Measurements from ENCODE around the gene RADIL.

Gene RADIL

DNA sequence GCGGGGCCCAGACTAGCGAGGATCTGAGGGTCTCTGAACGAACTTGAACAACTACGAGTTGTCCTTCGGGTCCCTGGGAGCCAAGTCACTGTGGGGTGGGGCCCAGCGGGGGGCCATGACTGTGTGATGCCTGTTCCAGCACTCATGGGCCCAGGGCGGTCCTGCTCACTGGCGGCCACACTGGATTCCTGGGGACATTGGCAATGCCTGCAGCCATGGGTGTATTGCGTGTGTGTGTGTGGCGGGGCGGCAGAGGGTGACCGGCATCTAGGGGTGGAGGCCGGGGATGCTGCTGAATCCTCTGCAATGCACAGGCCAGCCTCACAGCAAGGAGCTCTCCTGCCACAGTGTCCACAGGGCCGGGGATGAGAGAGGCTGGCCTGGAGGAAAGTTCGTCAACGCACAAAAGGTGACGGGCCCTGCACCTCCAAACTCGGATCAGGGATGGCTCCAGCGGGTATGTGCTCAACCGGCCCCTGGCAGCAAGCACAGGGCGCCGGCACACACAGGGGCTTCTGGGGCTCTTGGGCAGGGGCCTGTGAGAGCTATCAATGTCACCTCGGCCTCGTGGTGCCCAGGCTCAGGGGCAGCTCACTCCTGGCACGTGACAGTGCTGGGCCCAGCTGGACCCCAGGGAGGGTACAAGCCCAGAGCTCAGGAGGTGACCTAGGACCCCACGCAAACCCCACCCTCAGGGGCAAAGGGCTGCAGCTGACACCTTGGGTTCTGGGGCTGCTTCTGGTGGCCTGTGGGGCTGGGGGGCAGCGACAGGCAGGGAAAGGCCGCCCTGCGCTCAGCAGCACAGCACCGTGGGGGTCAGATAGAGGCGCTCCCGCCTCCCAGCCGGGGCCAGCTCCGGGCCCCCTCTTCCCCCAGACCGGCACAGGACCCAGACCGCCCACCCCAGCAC is 49.6 kb downstream of the RADIL start:
- no peak for DNase-seq

DNA sequence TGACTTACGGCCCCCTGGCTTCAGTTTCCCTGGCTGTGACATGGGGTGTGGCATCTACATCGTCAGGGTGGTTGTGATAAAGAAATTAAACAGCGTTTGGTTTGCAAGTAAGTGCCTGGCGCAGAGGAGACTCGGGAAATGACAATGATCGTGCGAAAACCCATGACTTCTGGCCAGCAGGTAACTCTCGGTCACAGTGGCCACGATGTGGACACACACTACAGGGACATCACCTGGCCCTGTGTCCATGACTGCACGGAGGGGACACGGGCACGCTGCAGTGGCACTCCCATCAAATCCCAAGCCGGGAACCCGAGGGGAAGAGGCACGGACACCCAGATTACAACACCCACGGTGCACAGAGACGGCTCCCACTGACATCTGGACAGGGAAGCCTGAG is 50.3 kb downstream of the RADIL start:
- DNase-seq: no peak

DNA sequence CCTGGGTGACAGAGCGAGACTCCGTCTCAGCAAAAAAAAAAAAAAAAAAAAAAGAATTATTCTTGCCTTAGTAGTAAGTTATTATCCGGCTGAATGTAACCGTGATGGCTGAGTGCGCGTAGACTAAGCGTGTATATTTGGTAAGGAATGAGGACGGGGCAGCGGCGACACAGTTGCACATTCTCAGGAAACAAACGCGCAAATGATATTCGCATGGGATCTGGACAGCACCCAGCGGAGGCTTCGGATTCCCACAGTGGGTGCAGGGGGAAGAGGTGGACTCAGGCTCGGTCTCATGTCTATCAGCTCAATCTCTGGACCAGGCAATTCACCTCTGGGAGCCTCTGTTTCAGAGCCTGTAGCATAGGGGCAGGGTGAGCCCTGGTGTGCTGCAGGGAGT is 50.8 kb downstream of the RADIL start:
- no peak for DNase-seq

DNA sequence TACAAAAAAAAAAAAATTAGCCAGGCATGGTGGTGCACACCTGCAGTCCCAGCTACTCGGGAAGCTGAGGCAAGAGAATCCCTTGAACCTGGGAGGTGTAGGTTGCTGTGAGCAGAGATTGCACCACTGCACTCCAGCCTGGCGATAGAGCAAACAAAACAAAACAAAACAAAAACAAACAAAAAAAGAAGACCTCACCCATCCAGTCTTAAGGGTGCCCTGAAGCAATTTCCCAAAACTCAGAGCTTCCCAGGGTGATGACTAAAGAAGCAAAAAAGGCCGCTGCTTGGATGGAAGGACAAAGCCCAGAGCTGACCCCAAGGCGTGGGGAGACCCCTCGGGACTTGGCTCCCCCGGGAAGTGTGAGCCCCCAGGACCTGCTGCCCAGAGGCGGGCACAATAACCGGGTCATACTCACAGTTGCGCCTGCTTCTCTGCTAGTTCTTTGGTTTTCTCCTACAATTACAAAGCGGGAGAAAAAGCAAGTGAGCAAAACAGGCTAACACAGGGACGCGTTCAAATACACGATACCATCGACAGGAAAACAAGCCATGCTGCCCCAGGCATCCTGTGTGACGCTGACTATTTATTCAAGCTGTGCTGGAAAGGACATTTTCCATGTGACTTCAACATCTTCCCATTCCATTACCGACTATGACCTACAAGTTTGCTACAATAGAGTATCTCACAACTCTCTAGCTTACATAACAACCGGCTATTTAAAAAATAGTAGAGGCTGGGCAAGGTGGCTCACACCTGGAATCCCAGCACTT is 51.6 kb downstream of the RADIL start:
- no peak for DNase-seq

DNA sequence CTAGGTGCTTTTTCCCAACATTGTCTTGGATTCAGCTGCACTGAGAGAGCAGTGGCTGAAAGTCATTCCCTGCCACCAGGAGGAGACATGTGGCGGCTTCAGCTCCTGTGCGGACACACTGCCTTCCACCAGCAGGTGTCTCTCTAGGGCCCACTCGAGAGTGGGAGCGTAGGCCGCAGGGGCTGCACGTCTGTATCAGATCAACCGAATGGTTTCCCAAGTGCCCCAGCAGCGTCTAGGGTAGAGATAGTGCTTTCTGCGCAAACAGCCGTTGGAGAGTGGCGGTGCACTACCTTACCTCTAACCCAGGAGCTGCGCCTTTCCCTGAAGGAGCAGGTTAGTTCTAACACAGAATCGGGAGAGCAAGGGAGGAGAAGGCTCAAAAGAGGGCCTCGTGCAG is 53.3 kb downstream of the RADIL start:
- DNase-seq: peak in 27 of 56 donors; percentile 3 to 58 (median 25)

DNA sequence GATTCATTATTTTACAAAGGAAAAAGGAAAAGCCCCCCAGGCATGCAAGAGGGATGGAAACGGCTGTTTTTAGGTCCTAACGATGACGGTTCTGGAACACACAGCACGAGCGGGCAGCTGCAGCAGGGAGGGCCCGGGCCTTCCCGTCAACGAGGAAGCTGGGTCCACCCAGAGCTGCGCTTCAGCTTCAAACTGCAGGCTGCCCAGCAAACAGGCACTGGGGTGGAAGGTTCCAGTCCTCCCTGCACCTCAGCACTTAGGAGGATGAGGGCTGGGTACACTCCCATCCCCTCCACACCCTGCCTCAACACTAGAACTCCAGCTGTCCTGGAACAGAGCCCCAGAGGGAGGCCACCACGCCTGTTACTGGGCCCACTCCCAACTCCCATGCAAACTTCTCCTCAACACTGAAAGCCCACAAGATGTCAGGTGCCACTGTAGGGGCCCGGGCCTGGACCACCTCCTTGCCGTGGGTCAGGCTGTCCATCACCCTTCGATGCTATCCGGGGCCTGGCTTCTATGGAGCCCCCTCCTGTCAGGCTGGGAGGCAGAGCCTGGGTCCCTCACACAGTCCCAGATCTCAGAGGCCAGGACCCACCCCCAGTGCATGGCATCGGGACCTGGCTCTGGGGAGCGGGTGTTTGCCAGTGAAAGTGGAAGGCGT is 54.7 kb downstream of the RADIL start:
- DNase-seq: no peak

DNA sequence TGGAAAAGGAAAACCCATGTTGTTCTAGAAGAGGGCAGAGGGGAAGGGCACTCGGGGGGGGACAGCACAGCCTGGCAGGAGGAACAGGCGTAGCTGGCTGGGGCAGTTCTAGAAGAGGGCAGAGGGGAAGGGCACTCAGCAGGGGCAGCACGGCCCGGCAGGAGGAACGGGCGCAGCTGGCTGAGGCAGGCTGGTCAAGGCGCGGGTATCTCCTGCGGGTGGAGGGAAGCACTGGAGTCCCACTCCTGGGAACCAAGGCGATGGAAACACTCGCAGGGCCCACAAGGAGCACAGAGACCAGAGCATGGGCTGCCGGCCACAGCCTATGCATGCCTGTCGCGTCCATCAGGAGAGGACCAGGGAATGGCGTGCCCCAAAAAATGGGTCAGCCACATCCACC is 58.4 kb downstream of the RADIL start:
- no peak for DNase-seq

DNA sequence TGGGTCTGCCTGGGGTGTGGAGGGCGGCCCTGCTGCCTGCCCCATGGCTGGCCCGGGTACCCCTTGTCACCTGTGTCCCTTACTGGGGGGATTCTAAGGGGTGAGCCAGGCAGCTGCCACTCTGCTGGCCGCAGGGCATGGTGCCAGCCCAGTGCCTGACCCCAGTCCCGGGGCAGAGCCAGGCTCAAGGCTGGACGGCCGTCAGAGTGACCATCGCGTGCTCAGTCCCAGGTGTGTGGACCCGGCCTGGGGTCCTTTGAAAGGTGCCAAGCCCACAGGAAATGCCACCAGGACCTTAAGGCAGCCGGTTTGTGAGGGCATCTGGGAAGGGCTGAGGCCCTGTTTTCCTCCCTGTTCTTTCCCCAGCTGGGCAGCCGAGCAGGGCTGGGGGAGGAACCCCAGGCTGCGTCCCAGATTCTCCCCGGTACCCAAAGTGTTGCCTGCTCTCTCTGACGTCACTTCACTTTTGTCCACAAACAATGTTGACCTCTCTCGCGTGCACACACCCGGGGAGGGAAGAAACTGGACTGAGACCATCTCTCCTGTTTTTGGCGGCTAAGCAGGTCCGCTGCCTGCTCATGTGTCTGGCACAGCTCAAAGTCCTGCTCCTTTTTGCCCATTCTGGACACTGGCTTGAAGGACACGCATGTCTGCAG is 59.3 kb downstream of the RADIL start:
- DNase-seq: peak in 9 of 56 donors; percentile 10 to 50 (median 24)

DNA sequence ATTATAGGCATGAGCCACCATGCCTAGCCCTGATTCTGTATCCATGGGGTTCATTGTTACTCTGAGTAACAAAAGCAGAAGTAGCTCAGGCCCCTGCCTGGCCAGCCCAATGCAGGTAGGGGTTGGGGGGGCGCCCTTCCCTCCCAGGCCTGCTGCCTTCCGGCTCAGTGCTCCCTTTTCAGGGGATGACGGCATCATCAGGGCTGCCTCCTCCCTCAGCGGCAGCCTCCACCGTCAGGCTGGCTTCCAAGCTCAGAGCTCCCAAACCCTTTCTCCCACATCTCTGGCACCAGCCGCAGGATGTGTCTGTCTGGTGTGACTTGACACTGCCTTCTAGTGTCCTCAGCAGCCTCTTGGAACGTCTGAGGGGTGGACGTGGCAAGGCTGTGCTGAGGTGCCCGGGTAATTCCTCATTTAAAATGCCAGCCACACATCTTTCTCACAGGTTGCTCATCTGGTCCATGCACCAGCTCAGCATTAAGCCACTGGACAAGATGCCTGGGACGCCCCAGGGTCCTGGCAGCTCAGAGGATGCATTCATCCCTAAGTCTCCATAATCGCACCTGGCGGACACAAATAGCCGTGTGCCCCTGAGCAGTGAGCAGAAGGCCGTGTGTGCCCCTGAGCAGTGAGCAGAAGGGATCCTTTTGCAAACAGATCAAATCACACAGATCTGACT is 59.9 kb downstream of the RADIL start:
- DNase-seq: no peak

DNA sequence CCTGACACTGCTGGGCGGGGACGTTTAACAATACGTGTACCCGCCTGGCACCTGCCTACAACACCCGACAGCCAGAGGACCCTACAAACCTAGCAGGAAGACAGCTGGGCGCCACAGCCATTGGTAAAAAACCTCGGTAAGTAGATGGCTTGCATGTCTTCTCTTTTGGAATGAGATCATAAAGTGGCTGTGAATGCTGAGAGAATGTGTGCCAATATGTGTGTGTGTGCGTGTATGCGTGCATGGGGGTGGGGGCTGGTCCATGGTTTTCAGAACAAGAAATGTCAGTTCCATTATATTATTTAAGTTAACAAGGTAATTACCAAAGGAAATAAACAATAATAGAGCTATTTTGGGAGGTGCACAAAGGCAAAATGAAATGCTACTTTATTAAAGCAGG is 60.8 kb downstream of the RADIL start:
- DNase-seq: no peak

DNA sequence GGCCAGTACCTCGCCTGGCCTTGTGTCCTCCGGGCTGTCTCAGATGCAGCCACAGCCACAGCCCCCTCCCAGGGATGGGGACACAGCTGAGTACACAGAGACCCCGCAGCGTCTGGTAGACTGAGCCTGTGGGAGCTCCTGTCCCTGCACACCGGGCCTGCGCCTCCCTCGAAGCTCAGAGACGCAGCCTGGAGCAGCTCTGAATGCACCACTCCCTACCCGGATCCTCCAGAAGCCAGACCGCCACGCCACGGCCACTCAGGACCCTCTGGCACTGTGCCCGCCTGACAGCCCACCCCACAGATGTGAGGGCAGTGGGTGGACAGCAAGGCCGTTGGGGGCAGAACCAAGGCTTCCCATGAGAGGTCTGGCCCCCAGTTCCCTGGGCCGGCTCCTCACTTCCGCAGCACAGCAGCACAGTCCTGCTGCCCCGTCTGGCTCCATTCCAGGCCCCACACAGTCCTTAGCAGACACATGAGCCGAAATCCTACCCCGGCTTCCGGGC is 62.5 kb downstream of the RADIL start:
- DNase-seq: no peak

DNA sequence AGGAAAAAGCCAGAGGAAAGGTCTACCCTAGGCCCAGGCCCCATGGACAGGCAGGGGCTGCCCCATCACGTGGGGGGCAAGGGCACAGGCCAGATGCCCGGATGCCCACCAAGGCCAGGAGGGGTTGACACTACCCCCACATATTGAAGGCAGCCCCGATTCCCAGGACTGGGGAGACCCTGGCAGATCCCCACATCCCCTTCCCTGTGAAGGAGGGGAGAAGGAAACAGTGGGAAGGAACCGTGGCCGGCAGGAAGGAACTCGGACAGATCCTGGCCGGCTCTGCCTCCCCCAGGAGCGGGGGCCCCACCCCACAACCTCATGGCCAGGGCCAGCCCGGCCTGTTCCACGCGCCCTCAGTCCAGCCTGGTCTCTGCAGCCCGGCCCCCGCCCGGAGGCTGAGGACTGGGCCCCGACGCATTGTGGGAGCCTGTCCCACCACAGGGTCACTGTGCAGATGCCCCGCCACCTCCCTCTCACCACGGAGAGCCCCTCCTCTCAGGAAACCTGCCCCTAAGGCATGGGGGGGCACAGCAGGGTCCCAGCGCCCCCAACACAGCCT is 63.0 kb downstream of the RADIL start:
- DNase-seq: no peak

DNA sequence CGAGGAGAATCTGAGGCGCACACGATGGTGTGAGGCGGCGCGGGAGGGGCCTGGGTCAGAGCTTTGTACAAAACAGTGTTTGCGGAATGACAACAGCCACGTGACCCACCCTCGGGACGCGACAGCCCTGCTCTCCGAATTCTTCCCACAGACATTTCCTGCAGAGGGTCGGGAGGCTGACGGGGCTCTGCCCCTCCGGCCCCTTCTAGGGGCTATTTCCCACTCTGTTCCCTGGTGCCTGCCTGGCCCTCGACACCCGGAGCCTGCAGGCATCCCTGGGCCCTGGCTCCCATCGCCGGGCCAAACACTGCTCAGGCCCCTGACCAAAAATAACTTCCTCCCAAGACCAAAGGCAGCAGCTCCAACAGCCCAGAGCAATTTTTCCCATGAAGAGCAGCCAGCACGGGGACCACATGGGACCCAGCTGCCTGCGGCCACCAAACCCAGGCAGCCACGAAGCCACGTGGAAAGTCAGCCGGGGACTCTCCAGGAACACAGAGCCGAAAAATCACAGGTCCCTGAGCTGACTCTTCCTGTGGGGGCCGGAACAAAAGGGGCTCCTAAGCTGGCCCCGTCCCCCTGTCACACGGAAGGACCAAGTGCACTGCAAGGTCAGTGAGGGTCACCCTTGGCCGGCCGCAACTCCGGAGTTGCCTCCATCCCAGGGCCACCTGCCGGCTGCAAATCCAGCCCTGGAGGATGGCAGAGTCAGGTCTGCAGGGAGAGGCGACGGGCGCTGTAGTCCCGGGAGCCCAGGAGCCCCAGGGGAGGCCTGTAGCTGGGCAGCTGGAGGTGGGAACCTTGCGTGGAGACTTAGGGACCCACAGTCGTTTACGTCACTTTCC is 63.7 kb downstream of the RADIL start:
- DNase-seq: no peak

DNA sequence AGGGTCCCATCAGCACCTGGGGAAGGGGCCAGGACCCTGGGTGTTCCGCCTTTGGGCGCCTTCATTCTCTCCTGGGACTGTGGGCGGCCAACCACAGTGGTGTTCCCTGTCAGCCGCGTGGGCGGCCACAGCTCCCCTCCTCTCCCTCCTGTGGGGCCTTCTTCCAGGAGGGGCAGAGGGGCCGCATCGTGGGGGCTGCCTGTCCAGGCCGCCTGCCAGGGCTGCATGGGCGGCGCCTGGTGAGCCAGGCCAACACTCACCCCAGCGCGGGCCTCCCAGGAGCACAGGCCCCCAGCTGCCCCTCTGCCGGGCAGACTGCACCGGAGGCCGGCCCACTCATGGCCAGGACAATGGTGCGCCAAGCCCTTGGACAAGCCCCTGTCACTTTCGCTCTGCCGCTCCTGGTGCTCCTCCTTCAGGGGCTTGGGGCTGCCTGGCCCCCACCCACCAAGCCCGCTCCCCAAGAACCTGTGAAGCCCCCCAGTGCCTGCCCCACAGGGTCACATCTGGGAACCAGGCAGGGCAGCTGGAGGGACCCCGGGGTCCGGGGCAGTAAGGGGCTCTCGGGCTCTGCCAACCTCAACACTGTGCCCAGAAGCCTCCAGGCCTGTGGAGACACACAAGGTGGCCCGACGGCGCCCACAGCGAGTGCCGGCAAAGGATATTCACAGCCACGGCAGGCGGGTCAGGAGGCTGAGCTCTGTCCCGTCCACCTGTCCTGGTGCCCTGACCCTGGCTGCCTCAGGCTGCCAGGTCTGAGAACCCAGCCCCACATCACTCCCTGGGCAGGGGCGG is 65.3 kb downstream of the RADIL start:
- no peak for DNase-seq

DNA sequence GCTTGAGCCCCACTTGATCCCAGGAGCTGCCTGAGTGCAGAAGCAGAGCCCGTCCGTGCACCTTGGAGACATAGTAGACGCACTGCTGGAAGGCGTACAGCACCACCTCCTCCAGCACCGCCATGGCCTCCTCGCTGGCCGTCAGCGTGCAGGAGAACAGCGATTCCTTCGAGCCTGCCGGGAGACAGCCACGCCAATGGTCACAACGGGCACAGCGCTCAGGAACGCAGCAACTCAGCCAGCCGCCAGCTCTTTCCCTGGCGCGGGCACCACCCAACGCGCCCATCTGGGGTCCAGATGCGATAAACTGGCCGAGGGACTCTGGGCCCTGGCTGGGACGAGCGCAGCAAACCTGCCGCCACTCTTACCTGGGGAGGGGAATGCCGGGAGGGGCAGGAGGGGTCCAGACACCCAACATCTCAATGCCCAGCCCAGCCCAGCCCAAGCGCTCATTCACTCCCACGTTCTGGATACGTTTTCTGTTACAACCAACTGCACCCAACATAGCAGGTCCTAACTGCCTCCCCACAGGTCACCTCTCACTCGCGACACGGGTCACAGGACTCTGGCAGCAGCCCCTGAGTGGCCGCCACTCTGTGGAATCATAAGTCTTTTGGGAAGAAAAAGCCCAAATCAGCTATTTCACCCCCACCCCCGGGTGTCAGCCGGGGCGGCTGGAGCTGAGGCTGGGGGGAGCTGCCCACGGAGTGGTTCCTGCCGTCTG is 66.2 kb downstream of the RADIL start:
- no peak for DNase-seq

DNA sequence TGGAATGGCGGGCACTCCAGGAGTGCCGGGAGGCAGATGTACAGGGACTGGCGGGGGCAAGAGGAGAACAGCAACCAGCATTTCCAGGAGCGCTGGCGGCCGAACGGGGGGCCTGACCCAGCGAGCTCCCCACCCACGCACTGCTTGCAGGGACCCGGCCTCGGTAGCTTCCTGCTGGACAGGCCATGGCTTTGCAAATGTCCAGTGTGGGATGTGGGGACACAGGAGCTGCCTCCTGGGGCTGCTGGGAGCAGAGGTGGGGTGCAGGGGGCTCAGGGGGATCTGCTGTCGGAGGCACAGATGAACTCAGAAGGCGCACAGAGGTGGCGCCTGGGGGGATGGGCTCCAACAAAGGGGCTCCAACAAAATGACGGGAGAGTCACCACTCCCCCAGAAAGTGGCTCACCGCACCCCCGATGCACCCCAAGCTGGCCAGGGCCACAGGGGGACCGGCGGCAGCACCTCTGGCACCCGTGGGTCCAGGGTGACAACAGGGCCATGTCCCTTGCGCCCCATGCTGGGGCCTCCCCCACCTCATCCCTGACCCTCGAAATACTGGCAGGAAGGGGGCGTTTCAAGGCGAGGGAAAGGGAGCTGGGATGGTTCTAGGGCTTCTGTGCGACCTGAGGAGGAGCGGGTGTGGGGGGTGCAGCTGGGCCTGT is 67.0 kb downstream of the RADIL start:
- no peak for DNase-seq
